ENCODE data around the gene VAT1L.
A peak's percentile ranks its signal among the peaks of the same experiment; 100 is the strongest.

The VAT1L gene

GRCh38 chr16:77948835-77949234, 160.5 kb downstream of the VAT1L start:
- no peak for DNase-seq (ENCODE audit: low read depth, low spot score)

- no peak for DNase-seq (ENCODE audit: low read depth, low spot score)
Observed at GRCh38 chr16:77949445-77949844, 161.1 kb downstream of the VAT1L start.

GRCh38 chr16:77951788-77952187, 163.4 kb downstream of the VAT1L start:
- DNase-seq (ENCODE audit: low read depth, low spot score) = no peak

- no peak for DNase-seq (ENCODE audit: low read depth, low spot score)
Observed at GRCh38 chr16:77955127-77955526, 166.8 kb downstream of the VAT1L start.

- DNase-seq (ENCODE audit: low read depth, low spot score) = no peak
Observed at GRCh38 chr16:77956231-77956630, 167.9 kb downstream of the VAT1L start.

- no peak for DNase-seq (ENCODE audit: low read depth, low spot score)
Observed at GRCh38 chr16:77960766-77961165, 172.4 kb downstream of the VAT1L start.

- no peak for DNase-seq (ENCODE audit: low read depth, low spot score)
Observed at GRCh38 chr16:77961814-77962213, 173.4 kb downstream of the VAT1L start.

- no peak for DNase-seq (ENCODE audit: low read depth, low spot score)
Observed at GRCh38 chr16:77962689-77963088, 174.3 kb downstream of the VAT1L start.

GRCh38 chr16:77963185-77964044, 175.1 kb downstream of the VAT1L start:
- DNase-seq (ENCODE audit: low read depth, low spot score) = no peak

GRCh38 chr16:77965346-77965745, 177.0 kb downstream of the VAT1L start:
- DNase-seq (ENCODE audit: low read depth, low spot score) = no peak

- no peak for DNase-seq (ENCODE audit: low read depth, low spot score)
Observed at GRCh38 chr16:77967054-77967904, 178.9 kb downstream of the VAT1L start.

- DNase-seq (ENCODE audit: low read depth, low spot score) = no peak
Observed at GRCh38 chr16:77969861-77970260, 181.5 kb downstream of the VAT1L start.

- DNase-seq (ENCODE audit: low read depth, low spot score) = no peak
Observed at GRCh38 chr16:77970371-77970770, 182.0 kb downstream of the VAT1L start.

- DNase-seq (ENCODE audit: low read depth, low spot score) = peak; percentile 61
Observed at GRCh38 chr16:77971306-77972061, 183.1 kb downstream of the VAT1L start.

GRCh38 chr16:77972062-77972392, 183.7 kb downstream of the VAT1L start:
- DNase-seq (ENCODE audit: low read depth, low spot score) = no peak

- no peak for DNase-seq (ENCODE audit: low read depth, low spot score)
Observed at GRCh38 chr16:77974883-77975282, 186.5 kb downstream of the VAT1L start.

GRCh38 chr16:77975942-77976341, 187.6 kb downstream of the VAT1L start:
- DNase-seq (ENCODE audit: low read depth, low spot score) = no peak

- no peak for DNase-seq (ENCODE audit: low read depth, low spot score)
Observed at GRCh38 chr16:77977339-77977738, 189.0 kb downstream of the VAT1L start.

- DNase-seq (ENCODE audit: low read depth, low spot score) = no peak
Observed at GRCh38 chr16:77985111-77985510, 196.7 kb downstream of the VAT1L start.

- no peak for DNase-seq (ENCODE audit: low read depth, low spot score)
Observed at GRCh38 chr16:77986011-77986740, 197.8 kb downstream of the VAT1L start.

GRCh38 chr16:77987810-77988209, 199.4 kb downstream of the VAT1L start:
- no peak for DNase-seq (ENCODE audit: low read depth, low spot score)
